Liver (tissue), 9 donors: ENCODE measurements around the gene GSE1. TPM values are rescaled to one million over a fixed set of nuclear protein-coding genes. Genes with fewer than 3 reads are reported as not detected.
"Not testable (repeated sequence)": the region's sequence is repeated elsewhere in the genome, so short reads cannot be mapped to it uniquely, and the experiment has no call there.

Experiments used
- DNase-seq: peaks from one replicate; pipeline ENCODE4 v3.0.0-alpha.2; 2017; ENCODE audit warnings: low spot score
- H3K27ac ChIP-seq, 2 donors: one replicate each; pipeline ENCODE4 v1.7.0; 2013; ENCODE audit warnings: inconsistent platforms in 2 of 2, low read length in 2 of 2, control low read depth in 1 of 2, low read depth in 1 of 2, mild to moderate bottlenecking in 1 of 2
- H3K27me3 ChIP-seq, 4 donors: one replicate each; pipeline versions ENCODE4 v1.6.1 to v1.7.0; 2013; ENCODE audit warnings: low read length in 3 of 4, inconsistent platforms in 1 of 4, mild to moderate bottlenecking in 1 of 4, moderate library complexity in 1 of 4; ENCODE audit not compliant: control insufficient read depth in 4 of 4, insufficient read depth in 4 of 4
- H3K36me3 ChIP-seq, 4 donors: one replicate each; pipeline versions ENCODE4 v1.6.1 to v1.7.0; 2013; ENCODE audit warnings: low read length in 3 of 4, mild to moderate bottlenecking in 3 of 4, low read depth in 1 of 4, moderate library complexity in 1 of 4; ENCODE audit not compliant: control insufficient read depth in 4 of 4, insufficient read depth in 3 of 4
- H3K4me1 ChIP-seq, 4 donors: one replicate each; pipeline versions ENCODE4 v1.6.1 to v1.7.0; 2013; ENCODE audit warnings: low read length in 3 of 4, mild to moderate bottlenecking in 3 of 4, moderate library complexity in 1 of 4; ENCODE audit not compliant: control insufficient read depth in 4 of 4, insufficient read depth in 4 of 4
- H3K4me3 ChIP-seq, 3 donors: one replicate each; pipeline versions ENCODE4 v1.6.1 to v1.7.0; 2013; ENCODE audit warnings: low read length in 3 of 3, control low read depth in 1 of 3, low read depth in 1 of 3, mild to moderate bottlenecking in 1 of 3
- H3K9ac ChIP-seq, 2 donors: one replicate each; pipeline ENCODE4 v1.7.0; 2013; ENCODE audit warnings: low read length in 2 of 2, mild to moderate bottlenecking in 2 of 2, moderate library complexity in 2 of 2, control low read depth in 1 of 2, low read depth in 1 of 2
- H3K9me3 ChIP-seq, 4 donors: one replicate each; pipeline versions ENCODE4 v1.6.1 to v1.7.0; 2013; ENCODE audit warnings: low read length in 3 of 4; ENCODE audit not compliant: control insufficient read depth in 4 of 4
- FOXA2 ChIP-seq: IDR thresholded peaks from 2 replicates; pipeline ENCODE4 v1.6.1; 2016; ENCODE audit warnings: antibody characterized with exemption
- HNF4A ChIP-seq, 2 donors: conservative IDR thresholded peaks; 2 replicates each; pipeline ENCODE4 v1.6.1; 2016; ENCODE audit warnings: antibody characterized with exemption in 2 of 2, mild to moderate bottlenecking in 2 of 2
- RAD21 ChIP-seq, 2 donors: IDR thresholded peaks; 2 replicates each; pipeline ENCODE4 v1.6.1; 2016; ENCODE audit warnings: antibody characterized with exemption in 2 of 2, mild to moderate bottlenecking in 2 of 2
- RXRA ChIP-seq, 2 donors: IDR thresholded peaks; 2 replicates each; pipeline ENCODE4 v1.6.1; 2017 to 2018; ENCODE audit warnings: antibody characterized with exemption in 2 of 2, mild to moderate bottlenecking in 1 of 2
- SP1 ChIP-seq: IDR thresholded peaks from 2 replicates; pipeline ENCODE4 v1.6.1; 2018; ENCODE audit warnings: antibody characterized with exemption, mild to moderate bottlenecking
- TAF1 ChIP-seq: conservative IDR thresholded peaks from 2 replicates; pipeline ENCODE4 v1.6.1; 2016; ENCODE audit warnings: antibody characterized with exemption, mild to moderate bottlenecking
- ZBTB33 ChIP-seq: IDR thresholded peaks from 2 replicates; pipeline ENCODE4 v1.6.1; 2016; ENCODE audit warnings: antibody characterized with exemption
- WGBS: extraction: QIAGEN DNeasy Blood & Tissue Kit; methylation state at CpG from one replicate; pipeline ENCODE4 v1.1.7; 2013; 5-methylcytosine and 5-hydroxymethylcytosine counted together
- polyA plus RNA-seq, 2 donors: library from polyadenylated mRNA; stranded (reverse) in 1 of 2; unstranded in 1 of 2; fragments of 200-250 nt in 1 of 2; fragments of >200 nt in 1 of 2; fragmentation: Nextera tagmentation in 1 of 2; extraction: Ambion mirVana in 1 of 2; gene quantifications; one replicate each; pipeline versions ENCODE4 v1.2.1 to v1.2.3, GENCODE V29; 2013 to 2015
- total RNA-seq, 2 donors: library from RNA; depleted of rRNA; stranded (reverse); fragments of >200 nt; gene quantifications; one replicate each; pipeline ENCODE4 v1.2.3, GENCODE V29; 2014
- donor health status: healthy.
- donor health status: healthy.
- donor health status: healthy.
- donor health status: healthy.
- donor health status: healthy.

The GSE1 gene
- total and polyA plus RNA-seq, 4 donors, result 9.9 to 37.7 (median 25.2) TPM

DNA sequence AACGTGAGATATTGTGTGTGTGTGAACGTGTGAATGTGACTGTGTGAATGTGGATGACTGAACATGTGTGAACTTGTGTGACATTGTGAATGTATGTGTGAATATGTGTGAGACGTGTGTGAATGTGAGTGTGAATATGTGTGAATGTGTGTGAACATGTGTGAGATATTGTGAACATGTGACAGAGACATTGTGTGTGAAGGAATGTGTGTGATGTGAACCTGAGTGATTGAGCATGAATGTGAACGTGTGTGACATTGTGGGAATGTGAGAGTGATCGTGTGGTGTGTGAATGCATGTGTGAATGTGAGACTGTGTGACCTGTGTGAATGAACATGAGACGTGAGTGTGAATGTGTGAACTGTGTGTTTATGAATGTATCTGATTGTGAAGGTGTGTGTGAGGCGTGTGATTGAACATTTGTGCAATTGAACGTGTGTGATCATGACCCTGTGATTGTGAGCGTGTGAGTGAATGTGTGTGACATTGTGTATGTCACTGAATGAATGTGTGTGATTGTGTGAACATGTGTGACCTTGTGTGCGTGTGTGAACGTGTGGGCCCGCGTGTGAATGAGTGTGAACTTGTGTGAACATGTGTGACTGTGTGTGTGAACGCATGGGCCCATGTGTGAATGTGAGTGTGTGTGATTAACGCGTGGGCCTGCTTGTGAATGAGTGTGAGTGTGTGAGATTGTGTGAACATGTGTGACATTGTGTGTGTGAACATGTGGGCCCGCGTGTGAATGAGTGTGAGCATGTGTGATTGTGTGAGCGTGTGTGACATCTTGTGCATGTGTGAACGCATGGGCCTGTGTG is 23.2 kb upstream of the GSE1 start:
- WGBS, result 97% methylated on average over 20 of the region's 20 CpGs
- H3K4me3 ChIP-seq, result no peak overlapping the region

DNA sequence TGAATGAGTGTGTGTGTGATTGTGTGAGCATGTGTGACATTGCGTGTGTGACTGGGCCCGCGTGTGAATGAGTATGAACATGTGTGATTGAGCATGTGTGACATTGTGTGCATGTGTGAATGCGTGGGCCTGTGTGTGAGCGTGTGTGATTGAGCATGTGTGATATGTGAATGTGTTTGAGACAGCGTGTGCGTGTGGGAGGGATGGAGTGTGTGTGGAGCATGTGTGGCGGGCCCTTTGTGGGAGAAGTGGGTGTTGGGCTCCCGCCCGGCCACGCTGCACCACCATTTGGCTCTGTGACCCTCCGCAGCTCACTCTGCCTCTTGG is 22.7 kb upstream of the GSE1 start:
- H3K4me3 ChIP-seq, result no peak overlapping the region
- H3K9me3 ChIP-seq, result no peaks in the 10 kb centered on the region
- no peak overlapping the region for H3K9ac ChIP-seq
- 98% methylated on average over 12 of the region's 12 CpGs for WGBS
- H3K27ac ChIP-seq, result no peak overlapping the region
- H3K27me3 ChIP-seq, result no peaks in the 10 kb centered on the region
- no peak for DNase-seq
- H3K4me1 ChIP-seq, result peaks cover 0 to 5% (median 1%) of the 10 kb centered on the region in 4 donors
- no peaks in the 10 kb centered on the region for H3K36me3 ChIP-seq
- TF ChIP-seq FOXA2, result no peak
- TF ChIP-seq RXRA (IDR thresholded peaks at IDR 0.05), result no peak
- no peak for TF ChIP-seq TAF1
- no peak for TF ChIP-seq RAD21 (IDR thresholded peaks at IDR 0.05)

More for the DNA sequence above, 23.2 kb upstream of the GSE1 start:
- no peak overlapping the region for H3K27ac ChIP-seq
- no peak for TF ChIP-seq ZBTB33
- no peak overlapping the region for H3K9ac ChIP-seq
- no peaks in the 10 kb centered on the region for H3K27me3 ChIP-seq
- H3K9me3 ChIP-seq, result no peaks in the 10 kb centered on the region
- peaks cover 0 to 5% (median 1%) of the 10 kb centered on the region in 4 donors for H3K4me1 ChIP-seq
- H3K36me3 ChIP-seq, result no peaks in the 10 kb centered on the region
- DNase-seq, result no peak

DNA sequence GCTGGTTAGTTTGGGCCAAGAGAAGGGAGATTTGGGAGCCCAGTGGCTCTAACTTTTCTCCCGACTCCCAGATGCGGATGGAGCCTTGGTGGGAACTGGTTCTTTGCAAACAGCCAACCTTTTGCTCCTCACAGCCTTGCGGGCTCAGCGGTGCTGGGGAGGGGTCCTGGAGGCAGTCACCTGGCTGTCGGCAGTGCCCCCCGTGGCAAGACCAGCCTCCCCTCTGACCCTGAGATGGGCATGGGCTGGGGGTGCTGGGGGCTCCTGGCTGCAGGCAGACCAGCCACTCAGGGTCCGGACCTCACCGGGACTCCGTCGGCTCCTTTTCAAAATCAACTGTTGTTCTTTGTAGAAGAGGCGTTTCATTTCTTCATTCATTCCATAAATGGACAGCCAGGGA is 21.7 kb upstream of the GSE1 start:
- no peak overlapping the region for H3K27ac ChIP-seq
- TF ChIP-seq SP1 (no peak), FOXA2 (no peak), HNF4A (conservative IDR thresholded peaks at IDR 0.05) (no peak)
- H3K27me3 ChIP-seq, result no peaks in the 10 kb centered on the region
- H3K4me3 ChIP-seq, result no peak overlapping the region
- 94% methylated on average over 11 of the region's 11 CpGs for WGBS
- no peaks in the 10 kb centered on the region for H3K9me3 ChIP-seq
- H3K9ac ChIP-seq, result no peak overlapping the region
- peaks cover 0 to 2% (median 0%) of the 10 kb centered on the region in 4 donors for H3K36me3 ChIP-seq
- DNase-seq, result no peak
- peaks cover 0 to 2% (median 0%) of the 10 kb centered on the region in 4 donors for H3K4me1 ChIP-seq

GRCh38 chr16:85592277-85592676 is 20.8 kb upstream of the GSE1 start:
- H3K36me3 ChIP-seq, H3K9ac ChIP-seq, H3K27me3 ChIP-seq, H3K4me1 ChIP-seq, H3K4me3 ChIP-seq, H3K9me3 ChIP-seq, DNase-seq, H3K27ac ChIP-seq: not testable (repeated sequence)
- 85% methylated on average over 8 of the region's 8 CpGs for WGBS
